IPS-NIHi7 (cell line): ENCODE results near the gene PASK.

Experiments used
- DNase-seq: peaks from one replicate; pipeline ENCODE4 v3.0.0; 2012; ENCODE audit warnings: mixed read lengths; ENCODE audit errors: extremely low spot score

The PASK gene

GRCh38 chr2:241066893-241067341 lies 82.4 kb downstream of the PASK start:
- peak; percentile 83 for DNase-seq

- DNase-seq = no peak
These were observed 82.9 kb downstream of the PASK start for GRCh38 chr2:241066171-241066892.

- no peak for DNase-seq
These were observed 83.9 kb downstream of the PASK start for GRCh38 chr2:241065355-241065803.

DNA sequence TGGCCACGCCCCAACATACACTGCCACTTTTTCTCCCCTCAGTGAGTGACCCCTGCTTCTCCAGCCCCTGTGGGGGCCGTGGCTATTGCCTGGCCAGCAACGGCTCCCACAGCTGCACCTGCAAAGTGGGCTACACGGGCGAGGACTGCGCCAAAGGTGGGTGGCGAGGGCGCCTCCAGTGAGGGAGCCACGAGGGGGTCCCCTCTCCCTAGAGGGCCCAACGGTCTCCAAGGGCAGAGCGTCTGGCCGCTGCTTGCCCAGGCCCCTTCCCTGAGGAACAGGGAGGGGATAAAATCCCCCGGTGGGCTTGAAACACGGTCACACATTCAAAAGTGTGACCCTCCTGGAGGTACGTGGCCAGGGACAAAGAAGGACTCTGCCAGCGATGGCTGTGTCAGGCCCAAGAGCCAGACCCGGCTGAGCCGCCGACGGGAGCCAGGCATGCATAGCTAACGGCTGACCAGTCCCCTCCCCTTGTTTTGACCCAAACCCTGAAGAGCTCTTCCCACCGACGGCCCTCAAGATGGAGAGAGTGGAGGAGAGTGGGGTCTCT lies 84.4 kb downstream of the PASK start:
- no peak for DNase-seq

DNA sequence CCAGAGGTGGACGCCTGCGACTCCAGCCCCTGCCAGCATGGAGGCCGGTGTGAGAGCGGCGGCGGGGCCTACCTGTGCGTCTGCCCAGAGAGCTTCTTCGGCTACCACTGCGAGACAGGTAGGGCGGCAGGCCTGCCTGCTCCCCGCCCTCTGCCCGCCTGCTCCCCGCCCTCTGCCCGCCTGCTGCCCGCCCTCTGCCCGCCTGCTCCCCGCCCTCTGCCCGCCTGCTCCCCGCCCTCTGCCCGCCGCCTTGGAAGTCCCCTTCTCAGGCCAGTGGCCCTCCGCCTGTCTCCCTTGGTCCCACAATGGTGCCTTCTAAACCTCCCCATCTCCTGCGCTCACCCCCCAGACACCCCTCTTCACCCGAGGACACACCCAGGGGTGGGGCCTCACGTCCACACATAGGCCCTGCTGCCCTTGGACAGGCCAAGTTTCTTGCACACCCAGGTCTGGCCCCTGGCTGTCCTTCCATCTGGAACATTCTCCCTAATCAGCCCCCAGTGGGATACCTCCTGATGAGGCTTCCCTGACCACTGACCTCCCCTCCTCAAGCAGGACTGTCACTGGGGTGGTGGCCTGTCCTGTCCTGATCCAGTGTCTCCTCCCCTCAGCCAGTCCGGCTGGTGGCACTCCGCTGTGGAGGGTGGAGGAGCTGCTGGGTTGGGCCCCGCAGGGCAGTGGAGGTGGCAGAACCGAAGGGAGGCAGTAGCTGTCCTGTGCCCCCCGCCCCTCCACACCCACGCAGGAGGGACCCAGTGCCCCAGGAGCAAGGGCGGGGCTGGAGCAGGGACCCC lies 85.1 kb downstream of the PASK start:
- peak; percentile 78 for DNase-seq

DNA sequence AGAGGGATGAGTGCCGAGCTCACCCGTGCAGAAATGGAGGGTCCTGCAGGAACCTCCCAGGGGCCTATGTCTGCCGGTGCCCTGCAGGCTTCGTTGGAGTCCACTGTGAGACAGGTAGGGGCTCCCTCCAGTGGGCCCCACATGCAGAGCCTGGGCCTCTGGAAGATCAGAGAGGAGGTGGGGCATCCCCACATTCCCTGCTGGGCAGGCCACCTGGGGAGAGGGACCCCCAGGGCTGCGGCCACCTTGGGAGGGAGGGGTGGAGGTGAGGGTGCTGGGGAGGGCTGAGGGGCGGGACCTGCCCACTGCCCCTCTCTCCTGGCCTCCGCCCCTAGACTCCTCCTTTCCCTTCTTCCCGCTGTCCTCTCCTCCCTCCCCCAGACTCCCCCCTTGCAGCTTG lies 85.7 kb downstream of the PASK start:
- DNase-seq = no peak

GRCh38 chr2:241063093-241063551 lies 86.2 kb downstream of the PASK start:
- no peak for DNase-seq

DNA sequence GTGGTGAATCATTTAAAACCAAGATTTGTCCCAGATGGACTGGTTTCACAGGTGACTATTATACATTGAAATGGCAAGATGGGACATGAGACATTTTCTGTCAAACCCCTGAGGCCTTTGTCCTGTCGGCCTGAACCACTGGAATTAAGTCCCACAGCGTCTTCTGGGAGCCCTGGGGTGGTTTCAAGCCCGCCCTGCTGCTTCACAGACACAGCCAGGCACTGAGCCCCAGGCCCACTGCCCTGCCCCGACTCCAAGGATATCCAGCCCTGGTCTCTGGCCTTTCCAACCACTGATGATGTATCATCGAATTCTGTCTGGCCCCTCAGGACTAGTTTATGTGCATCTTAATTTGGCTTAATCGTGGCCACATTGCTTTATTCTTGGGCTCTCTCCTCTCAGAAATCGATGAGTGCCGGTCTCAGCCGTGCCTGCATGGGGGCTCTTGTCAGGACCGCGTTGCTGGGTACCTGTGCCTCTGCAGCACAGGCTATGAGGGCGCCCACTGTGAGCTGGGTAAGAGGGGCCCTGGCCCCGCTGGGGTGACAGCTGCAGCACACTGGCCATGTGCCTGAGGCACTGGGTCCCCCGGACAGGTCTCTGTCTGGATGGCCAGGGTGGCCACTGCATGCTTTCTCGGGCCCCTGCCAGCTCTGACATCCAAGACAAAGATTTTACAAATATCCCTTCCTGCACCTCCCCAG lies 86.7 kb downstream of the PASK start:
- no peak for DNase-seq

DNA sequence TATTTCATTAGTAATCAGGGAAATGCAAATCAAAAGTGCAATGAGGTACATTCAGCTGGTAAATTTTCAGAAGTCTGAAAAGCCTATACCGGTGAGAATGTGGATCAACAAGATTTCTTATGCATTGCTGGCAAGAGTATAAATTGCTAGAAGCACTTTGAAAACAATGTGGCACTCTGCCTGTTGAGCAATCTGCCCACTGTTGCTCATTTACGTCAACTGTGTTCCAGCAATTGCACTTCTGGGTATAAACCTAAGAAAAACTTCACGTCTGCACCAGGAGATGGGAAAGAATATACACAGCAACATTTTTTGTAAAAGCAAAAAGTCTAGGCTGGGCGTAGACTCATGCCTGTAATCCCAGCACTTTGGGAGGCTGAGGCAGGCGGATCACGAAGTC lies 88.0 kb downstream of the PASK start:
- no peak for DNase-seq
